ENCODE data around the gene ZNF608.

ZNF608 gene

DNA sequence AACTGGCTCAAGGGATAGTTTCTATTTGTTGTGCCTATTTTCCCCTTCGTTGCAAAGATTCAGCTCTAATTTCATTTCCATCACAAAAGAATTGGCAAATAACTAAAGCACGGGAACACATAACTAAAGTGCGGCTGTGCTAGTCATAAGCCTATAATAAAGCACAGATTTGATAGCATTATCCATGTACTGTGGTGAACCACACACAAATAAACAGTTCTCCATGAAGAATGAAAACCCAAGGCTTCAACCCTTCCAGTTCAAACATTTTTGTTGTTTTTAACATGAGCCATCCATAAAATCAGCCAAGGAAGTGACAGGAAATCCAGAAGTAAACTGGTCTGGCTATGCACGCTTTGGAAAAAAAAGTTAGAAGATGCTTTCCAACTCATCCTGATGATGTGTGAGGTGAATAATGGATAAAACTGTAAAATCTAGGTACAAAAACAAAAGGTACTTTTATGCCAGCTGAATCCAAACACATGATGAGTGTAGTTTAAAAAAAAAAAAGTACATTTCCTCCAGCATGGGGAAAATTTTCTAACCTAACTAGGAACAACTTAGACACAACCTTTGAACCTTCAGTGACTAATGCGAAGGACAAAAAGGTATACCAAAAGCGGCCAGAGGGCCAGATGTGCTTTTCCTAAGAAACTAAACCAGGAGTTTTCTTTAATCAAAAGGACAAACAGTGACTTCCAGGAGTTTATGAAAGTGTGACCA is 10.2 kb downstream of the ZNF608 start:
- peak; percentile 35 for DNase-seq

DNA sequence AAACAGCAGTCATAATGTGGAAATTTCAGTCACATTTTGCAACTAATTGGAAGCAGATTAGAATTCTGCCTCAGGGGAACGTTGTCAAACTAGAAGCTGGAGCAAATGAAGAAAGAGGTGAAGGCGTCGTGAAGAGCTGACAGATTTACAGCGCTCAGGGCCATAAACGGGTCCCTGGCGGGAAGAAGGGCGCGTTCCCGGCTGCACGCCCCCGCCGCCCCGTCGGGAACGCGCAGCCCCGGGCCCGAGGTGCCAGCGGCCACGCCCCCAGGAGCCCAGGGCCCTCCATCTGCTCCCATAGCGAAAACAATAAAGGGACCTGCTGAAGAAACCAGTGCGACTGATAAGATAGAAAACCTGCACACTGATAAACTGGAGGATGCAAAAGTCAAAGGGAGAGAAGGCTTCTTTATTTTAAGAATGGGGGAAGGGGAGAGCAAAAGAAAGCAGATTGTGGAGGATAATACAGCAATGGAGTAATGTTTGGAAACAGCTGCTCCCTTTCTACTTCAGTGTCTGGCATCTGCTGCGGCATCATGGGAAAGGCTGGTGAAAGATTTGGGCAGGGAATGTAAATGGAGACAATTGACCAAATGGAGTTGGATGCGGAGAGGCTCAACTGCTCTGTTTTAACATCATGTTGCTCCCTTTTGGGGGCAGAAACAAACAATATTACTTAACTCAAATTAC is 11.1 kb downstream of the ZNF608 start:
- DNase-seq: no peak

DNA sequence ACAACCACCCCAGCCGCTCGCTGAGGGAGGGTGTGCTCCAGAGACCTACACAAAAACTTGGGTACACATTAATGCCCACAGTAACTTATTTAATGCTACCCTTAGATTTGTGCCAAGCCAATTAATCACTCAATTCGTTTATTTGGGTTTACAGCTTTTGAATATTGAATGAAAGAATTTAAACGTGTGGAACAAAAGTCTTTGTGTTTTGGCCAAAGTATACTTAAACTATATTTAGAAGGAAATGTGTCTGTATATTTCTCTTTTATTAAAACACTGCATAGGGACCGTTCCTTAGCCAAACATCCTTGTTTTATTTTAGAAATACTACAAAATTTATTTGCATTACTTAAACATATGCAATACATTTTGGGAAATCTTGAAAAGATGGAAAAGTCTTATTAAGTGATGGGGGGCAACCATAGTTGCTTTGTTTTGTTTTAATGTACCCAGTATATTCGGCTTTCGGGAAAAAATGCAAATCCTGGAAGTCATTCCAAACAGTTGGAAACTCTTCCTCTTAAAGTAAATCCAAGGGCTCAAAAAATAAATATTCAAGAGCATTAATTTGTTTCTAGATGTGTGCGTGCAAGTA is 11.8 kb downstream of the ZNF608 start:
- DNase-seq: no peak

DNA sequence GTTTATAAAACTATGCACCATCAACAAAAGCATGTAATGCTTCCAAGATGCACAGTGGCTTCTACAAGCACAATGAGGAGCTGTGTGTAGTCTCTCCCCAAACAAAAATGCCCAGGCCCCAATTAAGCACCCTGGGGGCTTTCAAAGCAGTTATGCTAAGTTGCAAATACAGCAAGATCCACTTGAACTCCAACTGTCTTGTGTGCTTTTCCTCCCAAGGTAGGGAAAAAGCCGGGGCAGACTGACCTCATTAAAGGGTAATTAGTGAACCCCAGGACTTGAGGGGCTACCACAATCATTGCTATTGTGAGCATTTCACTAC is 13.1 kb downstream of the ZNF608 start:
- DNase-seq: no peak

DNA sequence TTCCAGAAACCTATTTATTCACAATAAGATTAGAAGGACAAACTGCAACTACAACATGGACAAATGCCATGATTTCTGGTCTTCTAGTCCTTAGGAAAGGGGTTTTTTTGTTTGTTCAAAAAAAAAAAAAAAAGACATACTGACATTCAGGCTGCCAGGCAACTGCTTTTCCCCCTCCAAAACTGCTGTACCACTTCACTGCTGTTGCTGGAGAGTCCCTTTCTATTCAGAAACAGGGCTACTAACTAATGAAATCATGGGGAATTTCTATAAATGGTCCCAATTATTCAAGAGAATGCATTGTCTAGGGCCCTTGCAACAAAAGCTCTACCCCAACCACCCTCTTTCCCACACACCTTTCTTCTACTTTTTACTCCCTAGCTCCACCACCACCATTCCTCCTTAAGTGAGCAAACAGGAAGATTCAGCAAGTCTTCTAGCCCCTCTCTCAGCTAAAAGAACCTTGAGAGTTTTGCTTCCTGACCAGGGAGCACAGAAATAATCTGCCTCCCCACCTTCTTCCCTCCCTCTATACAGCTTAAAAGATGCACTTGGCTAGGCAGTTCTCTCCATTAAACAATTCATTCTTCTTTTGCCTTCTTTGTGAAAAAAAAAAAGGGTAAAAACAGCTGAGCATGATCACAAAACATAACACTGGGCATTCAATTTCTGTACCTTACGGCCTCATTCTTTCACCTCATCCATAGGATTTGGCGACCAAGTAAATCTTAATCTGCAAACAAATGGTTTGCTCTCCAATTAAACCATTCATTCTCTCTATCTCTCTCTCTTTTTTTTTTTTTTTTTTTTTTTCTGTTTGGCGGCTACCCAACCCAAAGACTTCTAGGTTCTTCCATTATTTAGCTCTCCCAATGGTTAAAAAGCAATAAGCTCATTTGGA is 13.8 kb downstream of the ZNF608 start:
- DNase-seq: no peak

DNA sequence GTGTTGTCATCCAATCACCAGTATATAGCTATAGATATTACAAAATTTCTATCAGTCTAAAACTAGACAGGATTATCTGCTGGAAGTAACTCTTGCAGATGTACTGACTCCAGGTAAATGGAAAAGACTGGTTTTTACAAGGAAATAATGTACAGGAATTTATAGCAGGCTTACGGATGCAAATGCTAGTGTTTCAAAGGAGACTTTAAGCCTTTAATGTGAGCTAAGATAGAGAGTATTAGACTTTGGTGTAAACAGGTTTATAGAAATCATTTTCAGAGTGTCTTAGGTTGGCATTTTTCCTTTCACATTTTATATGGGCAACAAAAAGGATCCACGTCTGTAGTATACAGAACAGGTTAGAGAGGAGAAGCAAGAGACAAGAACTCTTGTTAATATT is 16.1 kb downstream of the ZNF608 start:
- DNase-seq: no peak

DNA sequence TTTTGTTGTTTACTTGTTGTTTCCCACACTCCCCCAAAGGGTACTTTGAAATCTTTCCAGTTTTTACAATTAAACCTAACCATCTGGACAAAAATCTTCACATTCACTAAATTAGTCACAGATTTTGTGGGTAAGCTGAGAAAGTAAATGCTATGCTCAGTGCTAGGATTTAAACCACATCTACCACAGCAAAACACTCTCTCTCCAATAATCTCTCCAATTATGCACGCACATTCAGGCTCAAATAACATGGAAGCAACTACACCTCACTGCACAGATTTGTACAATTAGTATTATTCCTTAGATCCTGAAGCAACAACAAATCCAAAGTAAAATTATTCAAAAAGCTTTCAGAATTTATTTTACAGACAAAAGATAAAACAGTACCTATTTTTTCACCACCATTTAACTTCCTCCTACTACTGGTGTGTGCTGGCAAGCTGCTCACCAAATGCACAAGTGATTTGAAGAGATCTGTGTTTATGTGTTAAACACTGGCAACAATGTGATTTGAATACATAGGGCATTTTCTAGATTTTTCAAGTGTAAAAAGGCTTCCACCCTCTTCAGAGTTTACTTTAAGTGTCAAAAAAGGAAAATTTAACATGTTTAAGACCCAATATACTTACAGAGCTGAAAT is 16.6 kb downstream of the ZNF608 start:
- DNase-seq: no peak

DNA sequence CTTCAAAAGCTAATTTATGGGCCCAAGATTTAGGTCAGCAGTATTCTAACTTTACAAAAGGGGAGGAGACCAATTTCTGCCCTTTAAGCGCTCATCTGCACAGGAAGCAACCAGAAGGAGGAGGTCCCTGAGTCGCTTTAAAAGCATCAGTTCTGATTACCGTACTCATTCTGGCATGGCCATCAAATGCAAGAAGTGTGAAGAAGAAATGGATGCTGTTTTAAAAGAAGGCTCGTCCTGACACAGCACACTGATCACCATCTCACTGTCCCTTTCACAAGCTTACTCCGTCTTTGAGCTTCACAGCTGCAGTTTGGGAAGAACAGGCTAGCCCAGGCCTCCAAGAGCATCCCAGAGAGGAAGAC is 17.5 kb downstream of the ZNF608 start:
- DNase-seq: no peak

DNA sequence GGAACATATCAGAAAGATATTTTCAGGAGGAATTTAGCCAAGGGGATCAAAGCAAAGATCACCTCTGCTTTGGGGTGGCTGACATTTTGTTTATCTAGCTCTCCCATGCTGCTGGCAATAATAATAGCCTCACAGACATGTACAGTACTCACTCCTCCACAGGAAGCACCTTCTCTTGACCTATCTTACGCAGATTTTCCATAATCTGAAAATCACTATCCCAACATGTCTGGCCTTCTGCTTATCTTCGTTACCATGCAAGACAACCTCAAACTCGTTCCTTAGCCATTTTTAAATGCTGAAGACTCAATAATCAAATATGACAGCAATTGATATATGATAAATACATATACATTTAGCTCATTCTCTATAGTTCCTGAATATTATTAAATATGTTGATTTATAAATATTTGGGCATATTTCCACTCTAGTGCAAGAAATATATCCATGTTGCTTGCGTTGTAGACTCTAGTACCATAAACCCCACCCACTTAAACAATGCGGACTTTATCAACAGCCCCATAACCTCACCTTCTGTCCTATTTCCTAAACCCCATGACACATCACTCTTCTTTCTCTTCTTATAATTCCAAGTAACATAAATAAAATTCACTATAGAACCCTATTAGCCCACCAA is 18.0 kb downstream of the ZNF608 start:
- no peak for DNase-seq

DNA sequence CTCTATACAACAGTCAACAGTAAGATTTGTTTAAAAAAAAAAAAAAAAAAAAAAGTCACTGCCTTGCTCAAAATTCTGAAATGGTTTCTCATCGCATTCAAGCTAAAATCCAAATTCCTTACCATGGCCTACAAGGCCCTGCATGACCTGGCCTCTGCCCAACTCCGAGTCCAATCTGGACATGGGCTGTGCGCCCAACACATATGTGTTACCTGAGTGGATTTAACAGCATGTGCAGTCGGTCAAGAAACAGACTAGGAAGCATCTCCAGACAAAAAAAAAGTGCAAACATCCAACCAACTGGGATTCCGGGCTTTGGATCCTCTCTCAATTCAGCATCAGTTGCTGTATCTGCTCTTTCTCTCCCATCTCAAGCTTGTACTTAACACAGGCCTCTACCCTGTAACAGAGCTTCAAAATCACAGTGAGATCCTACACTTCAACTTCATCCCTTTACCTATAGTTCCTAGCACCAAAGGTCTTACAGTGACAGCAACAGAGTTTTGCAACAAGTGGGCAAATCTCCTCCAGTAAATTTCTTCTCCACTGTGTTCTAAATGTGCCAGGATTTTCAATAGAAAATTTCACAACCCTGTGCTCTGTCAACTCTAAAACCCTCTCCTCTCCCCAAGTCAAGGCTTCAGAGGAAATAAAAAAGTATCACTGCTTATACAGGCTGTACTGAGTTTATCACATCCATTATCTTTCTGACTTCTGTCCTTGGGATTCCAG is 19.6 kb downstream of the ZNF608 start:
- no peak for DNase-seq

DNA sequence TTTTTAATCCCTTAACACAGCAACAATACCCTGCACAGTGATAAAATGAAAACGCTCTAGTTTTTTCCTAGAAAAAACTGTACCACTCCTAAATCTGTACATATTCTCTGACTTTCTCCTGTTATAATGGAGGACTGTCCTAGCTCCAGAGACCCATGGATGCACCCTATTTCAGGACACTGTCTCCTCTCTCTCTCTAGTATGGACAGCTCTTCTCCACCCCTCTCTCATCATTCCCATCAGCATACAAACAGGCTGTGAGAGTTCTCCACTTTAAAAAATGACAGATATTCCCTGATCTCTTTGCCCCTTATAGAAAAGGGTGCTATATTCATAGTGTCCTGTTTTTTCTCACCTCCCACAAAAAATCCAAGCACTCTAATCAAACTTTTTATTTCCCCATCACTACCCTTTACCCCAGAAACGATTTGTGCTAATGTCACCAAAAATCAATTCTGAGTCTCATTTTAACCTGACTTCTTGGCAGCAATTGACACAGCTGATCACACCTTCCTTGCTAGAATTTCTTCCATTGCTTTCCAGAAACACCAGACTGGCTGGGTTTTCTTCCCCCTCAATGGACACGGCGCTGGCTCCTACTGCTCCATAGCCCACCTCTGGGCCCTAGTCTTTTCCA is 20.7 kb downstream of the ZNF608 start:
- no peak for DNase-seq

DNA sequence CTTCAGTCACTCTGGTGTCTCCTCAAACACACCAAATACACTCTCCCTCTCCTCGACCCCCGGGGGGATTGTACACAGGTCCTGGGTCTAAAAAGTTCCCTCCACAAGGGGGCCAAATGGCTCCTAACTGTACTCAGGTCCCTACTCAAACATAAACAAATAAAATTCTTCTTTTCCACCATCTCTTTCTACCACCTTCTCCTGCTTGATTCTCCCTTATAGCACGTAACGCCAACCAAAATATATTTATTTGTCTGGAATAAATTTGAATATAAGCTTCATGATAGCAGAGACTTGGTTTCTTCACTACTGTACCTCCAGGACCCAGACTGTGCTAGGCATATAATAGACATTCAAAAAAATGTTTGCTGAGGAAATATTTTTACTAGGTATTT is 21.4 kb downstream of the ZNF608 start:
- DNase-seq: no peak

DNA sequence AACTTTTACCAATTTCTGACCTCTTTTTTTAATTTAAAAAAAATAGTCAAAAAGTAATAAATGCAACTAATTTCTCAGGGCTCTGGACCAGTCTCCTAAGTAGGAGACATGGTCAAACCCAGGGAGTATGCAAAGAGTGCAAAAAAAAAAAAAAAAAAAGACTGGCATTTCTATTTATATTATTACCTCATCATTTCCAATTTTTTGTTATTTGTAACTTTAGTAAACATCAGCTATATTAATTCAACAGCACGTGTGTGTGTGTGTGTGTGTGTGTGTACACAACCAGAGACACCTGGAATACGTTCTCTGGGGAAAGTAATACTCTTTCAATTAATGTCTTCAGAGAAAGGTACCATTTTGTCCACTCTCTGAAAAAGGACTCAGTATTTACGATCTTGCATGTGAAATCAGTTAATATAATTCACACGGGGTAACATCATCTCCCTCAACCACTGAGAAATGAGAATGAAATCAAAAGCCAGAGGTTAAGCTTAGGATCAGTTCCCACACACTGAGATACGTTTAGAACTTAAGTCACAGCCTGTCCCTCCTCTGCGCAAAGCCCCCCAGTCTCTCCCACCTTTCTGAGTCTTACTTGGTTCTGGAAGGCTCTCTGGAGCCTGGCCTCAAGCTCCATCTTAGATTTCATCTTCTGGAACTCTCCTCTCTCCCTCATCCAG is 21.9 kb downstream of the ZNF608 start:
- DNase-seq: no peak

DNA sequence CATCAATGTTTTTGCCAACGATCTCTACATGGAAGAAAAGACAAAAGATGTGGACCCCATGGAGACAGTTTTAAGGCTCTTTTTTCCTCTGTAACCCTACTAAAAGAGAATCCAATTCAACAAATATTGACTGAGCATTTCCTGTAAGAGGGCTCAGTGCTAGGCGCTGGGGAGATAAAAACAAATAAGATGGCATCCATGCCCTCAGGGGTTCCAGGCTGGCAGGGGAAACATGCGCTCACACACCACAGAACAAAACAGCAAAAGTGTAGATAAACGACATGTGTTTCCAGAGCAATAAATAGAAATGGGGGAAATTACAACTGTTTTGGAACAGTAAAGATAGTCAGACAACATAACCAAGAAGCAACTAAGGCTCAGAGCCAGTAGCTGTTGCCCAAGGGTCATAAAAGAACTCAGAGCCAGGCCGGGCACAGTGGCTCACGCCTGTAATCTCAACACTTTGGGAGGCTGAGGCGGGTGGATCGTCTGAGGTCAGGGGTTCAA is 25.2 kb downstream of the ZNF608 start:
- no peak for DNase-seq

DNA sequence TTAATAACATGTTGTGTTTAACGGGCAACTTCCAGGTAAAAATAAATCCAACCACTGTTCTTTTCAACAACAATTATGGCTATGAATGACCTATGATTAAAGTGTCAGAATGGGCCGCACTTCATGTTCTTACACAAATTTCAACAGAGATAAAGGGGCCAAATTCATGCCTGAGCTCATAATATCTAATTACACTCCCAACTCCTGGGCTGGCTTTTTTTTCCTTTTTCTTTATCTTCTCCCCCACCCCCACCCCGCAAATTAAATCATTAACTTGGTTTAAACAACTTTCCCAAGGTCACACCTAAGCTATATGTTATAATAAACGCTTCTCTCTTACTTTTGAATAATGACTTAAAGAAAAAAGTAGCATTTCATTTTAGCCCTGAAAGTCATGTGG is 25.8 kb downstream of the ZNF608 start:
- DNase-seq: no peak

DNA sequence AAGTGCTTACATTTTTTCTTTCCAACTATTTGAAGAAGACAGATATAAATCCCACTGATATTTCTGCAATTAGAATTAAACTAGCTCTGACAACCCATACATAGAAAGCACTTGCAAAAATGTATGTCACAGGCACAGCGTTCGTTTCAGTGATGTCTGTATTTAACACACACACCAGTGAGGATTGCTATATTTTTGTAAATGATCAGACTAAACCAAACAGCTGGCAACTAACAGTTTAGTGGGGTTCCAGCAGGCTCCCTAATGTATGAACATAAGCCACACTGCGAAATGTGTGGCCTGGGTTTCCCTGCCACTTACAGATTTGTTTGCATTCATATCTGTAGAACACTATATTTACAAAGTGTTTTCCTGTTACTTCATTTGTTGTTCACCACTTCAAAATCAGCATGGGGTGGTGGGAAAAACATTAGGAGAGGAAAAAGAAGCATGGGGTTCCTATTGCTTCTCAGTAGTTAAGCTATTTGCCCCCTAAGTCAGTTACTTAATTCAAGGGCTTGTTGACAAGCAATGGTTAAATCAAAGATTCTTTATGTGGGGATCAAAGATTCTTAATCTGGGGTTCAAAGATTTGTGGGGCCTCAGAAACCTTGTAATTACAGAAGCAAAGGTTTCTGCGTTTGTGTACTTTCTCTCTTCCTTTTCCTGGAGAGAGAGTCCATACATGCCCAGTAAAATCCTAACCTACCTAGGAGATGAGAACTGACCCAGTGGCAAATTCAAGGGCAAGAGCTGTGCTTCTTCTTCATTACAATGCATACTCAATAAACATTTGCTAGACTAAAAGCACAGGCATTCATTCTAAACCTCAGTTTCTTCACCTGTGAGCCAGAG is 27.1 kb downstream of the ZNF608 start:
- no peak for DNase-seq

DNA sequence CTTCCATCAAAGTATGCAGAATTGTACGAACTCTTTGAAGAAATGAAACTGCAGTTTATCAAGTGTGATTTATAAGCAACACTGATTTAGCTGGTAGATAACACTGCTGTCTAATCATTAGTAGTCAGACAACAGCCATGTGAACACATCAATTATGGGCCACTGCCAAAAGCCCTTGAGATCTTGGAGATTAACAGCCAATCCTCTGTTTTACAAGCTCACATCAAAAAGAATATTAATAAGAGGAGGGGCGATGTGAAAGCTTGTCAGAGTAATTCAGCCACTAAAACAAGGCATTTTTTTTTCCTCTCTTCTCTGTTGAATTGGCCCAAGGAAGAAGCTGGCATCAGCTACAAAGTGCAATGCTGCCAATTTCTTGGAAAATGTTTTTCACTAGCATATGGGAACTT is 28.1 kb downstream of the ZNF608 start:
- DNase-seq: no peak

DNA sequence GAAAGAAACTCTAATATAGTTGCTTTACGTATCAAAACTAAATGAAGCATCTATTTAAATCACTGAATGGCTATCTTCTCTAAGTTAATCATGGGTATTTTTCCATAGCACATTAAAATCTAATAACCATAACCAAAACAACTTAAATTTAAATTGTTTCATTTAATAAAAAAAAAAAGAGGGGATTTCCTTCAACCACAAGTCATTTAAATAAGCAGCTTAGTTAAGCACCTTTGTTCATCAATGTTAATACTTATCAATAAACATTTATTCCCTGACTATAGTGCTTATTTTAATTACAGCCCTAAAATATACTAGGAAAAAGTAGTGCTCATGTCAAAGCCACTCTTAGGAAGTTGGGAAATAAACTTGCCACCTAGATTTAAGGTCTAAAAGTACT is 30.3 kb downstream of the ZNF608 start:
- no peak for DNase-seq

DNA sequence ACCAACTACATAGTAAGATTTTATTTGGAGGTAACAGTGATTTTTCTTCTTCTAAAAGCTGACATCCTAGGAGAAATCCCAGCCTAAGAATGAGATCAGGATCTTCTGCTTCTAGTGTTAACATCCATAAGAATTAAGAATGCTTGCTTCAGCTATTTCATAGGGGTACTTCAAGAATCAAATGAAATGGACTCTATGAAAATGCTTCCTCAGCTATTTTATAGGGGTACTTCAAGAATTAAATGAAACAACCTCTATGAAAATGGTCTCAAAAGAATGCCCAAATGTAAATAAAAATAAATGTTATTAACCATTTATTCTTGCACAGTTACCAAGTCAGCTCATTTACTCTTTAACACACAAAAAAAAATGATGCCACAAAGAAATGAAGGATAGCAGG is 31.5 kb downstream of the ZNF608 start:
- DNase-seq: no peak

DNA sequence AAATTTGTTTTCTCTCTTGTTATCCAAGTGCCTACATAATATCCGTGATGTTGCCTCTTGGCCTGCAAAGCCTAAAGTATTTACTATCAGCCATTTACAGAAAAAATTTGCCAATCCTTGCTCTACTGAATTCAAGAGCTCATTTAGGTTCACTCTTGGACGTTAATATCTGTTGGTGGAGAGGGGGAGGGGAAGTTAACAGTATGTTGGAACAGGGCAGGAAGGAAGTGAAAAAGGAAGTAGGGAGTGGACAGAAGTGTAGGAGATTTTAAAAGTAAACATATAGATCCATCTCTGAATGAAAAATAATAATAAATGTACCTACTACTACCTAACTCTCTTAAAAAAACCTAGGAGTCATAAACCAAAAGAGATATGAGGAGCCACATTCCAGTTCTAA is 32.8 kb downstream of the ZNF608 start:
- no peak for DNase-seq

Data from kidney glomerular epithelial cell (primary cell).